ENCODE data around the gene HDHD5. TPM values are rescaled to one million over a fixed set of nuclear protein-coding genes. Genes with fewer than 3 reads are reported as not detected.

Gene HDHD5
- polyA plus RNA-seq, 1 donor from 2014 or later: 91.3 TPM

- peak overlapping the region; percentile 42 for H3K4me3 ChIP-seq (ENCODE audit: low read length)
Measured at GRCh38 chr22:17132112-17132511, 27.0 kb downstream of the HDHD5 start.

GRCh38 chr22:17131686-17132085 is 27.4 kb downstream of the HDHD5 start:
- Histone ChIP-seq H3K4me3 (ENCODE audit: low read length) (peak overlapping the region; percentile 42), H3K27ac (ENCODE audit: low read length) (peak overlapping the region; percentile 61), H4K20me1 (ENCODE audit: insufficient read depth) (no peaks in the 10 kb centered on the region), H3K36me3 (ENCODE audit: insufficient read depth, low read length) (no peaks in the 10 kb centered on the region), H3K9me2 (ENCODE audit: insufficient read depth, low read length) (no peaks in the 10 kb centered on the region), H3K79me2 (replicated peaks; ENCODE audit: insufficient read depth, low read length) (no peaks in the 10 kb centered on the region), H3K4me2 (ENCODE audit: low read length) (peak overlapping the region; percentile 11), H3K9ac (ENCODE audit: low read length) (peak overlapping the region; percentile 28), H3K9me3 (ENCODE audit: low read length) (no peaks in the 10 kb centered on the region), H3K27me3 (ENCODE audit: insufficient read depth, low read depth, low read length) (no peaks in the 10 kb centered on the region), H2AFZ (ENCODE audit: low read depth, low read length) (no peak overlapping the region), H3F3A (ENCODE audit: insufficient read depth, low read length, poor library complexity, severe bottlenecking) (no peaks in the 10 kb centered on the region)
- TF ChIP-seq EP300 (conservative IDR thresholded peaks at IDR 0.05; ENCODE audit: poor library complexity, severe bottlenecking) (peak; percentile 57), EZH2 (IDR thresholded peaks at IDR 0.05; ENCODE audit: borderline replicate concordance, insufficient read depth, low read length, poor library complexity, severe bottlenecking) (no peak), MXI1 (conservative IDR thresholded peaks at IDR 0.05; ENCODE audit: poor library complexity, severe bottlenecking) (peak; percentile 61), TAF1 (IDR thresholded peaks at IDR 0.05; ENCODE audit: low read depth) (no peak), SMC3 (conservative IDR thresholded peaks at IDR 0.05; ENCODE audit: poor library complexity) (peak; percentile 75), POLR2AphosphoS5 (IDR thresholded peaks at IDR 0.05) (peak; percentile 54), CTCF (IDR thresholded peaks at IDR 0.05; ENCODE audit: poor library complexity, severe bottlenecking) (peak; percentile 79), RAD21 (conservative IDR thresholded peaks at IDR 0.05) (peak; percentile 74)
- TF ChIP-seq, protein P1, sequence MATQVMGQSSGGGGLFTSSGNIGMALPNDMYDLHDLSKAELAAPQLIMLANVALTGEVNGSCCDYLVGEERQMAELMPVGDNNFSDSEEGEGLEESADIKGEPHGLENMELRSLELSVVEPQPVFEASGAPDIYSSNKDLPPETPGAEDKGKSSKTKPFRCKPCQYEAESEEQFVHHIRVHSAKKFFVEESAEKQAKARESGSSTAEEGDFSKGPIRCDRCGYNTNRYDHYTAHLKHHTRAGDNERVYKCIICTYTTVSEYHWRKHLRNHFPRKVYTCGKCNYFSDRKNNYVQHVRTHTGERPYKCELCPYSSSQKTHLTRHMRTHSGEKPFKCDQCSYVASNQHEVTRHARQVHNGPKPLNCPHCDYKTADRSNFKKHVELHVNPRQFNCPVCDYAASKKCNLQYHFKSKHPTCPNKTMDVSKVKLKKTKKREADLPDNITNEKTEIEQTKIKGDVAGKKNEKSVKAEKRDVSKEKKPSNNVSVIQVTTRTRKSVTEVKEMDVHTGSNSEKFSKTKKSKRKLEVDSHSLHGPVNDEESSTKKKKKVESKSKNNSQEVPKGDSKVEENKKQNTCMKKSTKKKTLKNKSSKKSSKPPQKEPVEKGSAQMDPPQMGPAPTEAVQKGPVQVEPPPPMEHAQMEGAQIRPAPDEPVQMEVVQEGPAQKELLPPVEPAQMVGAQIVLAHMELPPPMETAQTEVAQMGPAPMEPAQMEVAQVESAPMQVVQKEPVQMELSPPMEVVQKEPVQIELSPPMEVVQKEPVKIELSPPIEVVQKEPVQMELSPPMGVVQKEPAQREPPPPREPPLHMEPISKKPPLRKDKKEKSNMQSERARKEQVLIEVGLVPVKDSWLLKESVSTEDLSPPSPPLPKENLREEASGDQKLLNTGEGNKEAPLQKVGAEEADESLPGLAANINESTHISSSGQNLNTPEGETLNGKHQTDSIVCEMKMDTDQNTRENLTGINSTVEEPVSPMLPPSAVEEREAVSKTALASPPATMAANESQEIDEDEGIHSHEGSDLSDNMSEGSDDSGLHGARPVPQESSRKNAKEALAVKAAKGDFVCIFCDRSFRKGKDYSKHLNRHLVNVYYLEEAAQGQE (IDR thresholded peaks at IDR 0.05; ENCODE audit: borderline replicate concordance): peak; percentile 19

More at GRCh38 chr22:17132112-17132511, 27.0 kb downstream of the HDHD5 start:
- H3K27me3 ChIP-seq (ENCODE audit: insufficient read depth, low read depth, low read length): no peaks in the 10 kb centered on the region
- H3F3A ChIP-seq (ENCODE audit: insufficient read depth, low read length, poor library complexity, severe bottlenecking): no peaks in the 10 kb centered on the region
- no peaks in the 10 kb centered on the region for H4K20me1 ChIP-seq (ENCODE audit: insufficient read depth)
- no peaks in the 10 kb centered on the region for H3K79me2 ChIP-seq (replicated peaks; ENCODE audit: insufficient read depth, low read length)
- H3K4me2 ChIP-seq (ENCODE audit: low read length): peak overlapping the region; percentile 11
- H3K27ac ChIP-seq (ENCODE audit: low read length): peak overlapping the region; percentile 61
- no peaks in the 10 kb centered on the region for H3K9me2 ChIP-seq (ENCODE audit: insufficient read depth, low read length)
- H3K9me3 ChIP-seq (ENCODE audit: low read length): no peaks in the 10 kb centered on the region
- peak overlapping the region; percentile 21 for H3K9ac ChIP-seq (ENCODE audit: low read length)
- TF ChIP-seq RAD21 (conservative IDR thresholded peaks at IDR 0.05) (no peak), CTCF (IDR thresholded peaks at IDR 0.05; ENCODE audit: poor library complexity, severe bottlenecking) (peak; percentile 24)
- no peak overlapping the region for H2AFZ ChIP-seq (ENCODE audit: low read depth, low read length)
- H3K36me3 ChIP-seq (ENCODE audit: insufficient read depth, low read length): no peaks in the 10 kb centered on the region

All from neural cell (in vitro differentiated cells).